GM12878 (cell line): ENCODE results near the gene SLC15A1. TPM values are rescaled to one million over a fixed set of nuclear protein-coding genes. Genes with fewer than 3 reads are reported as not detected.

Source experiments
- ATAC-seq: fragments of 200-7000 bp; cut with Tn5 transposase; 3 replicates; pipeline ENCODE4 v1.9.1; 2020; ENCODE audit warnings: mild to moderate bottlenecking, moderate library complexity
- BruUV-seq: library from RNA; stranded (reverse); fragments of 400-500 nt; replicated peaks from 2 replicates; lab custom pipeline; 2021; lab: Mats Ljungman, UMichigan
- CTCF ChIA-PET: fragments of 300-600 bp; sonication (Branson Sonifier 250); formaldehyde crosslinking; extraction: SDS; loops from one replicate; lab custom pipeline; 2021; ENCODE audit warnings: inconsistent platforms; lab: Yijun Ruan, JAX
- POLR2A ChIA-PET: fragments of 350-600 bp; formaldehyde crosslinking; extraction: SDS; loops from one replicate; lab custom pipeline; 2021; ENCODE audit warnings: inconsistent platforms; lab: Charles Lee
- RAD21 ChIA-PET: fragments of 300-600 bp; sonication (Branson Sonifier 250); formaldehyde crosslinking; loops from one replicate; lab custom pipeline; 2023; ENCODE audit warnings: antibody characterized with exemption; ENCODE audit not compliant: unreplicated experiment; lab: Charles Lee
- SMC1A ChIA-PET: fragments of 300-600 bp; sonication (Branson Sonifier 250); formaldehyde crosslinking; loops from one replicate; lab custom pipeline; 2023; ENCODE audit not compliant: unreplicated experiment, uncharacterized antibody; lab: Charles Lee
- DNase-seq: peaks from one replicate; pipeline ENCODE4 v3.0.0-alpha.2; 2011; ENCODE audit warnings: low read depth, low spot score
- FAIRE-seq: peaks from 3 replicates; lab custom pipeline; 2011; peaks lifted over from hg19 to GRCh38; lab: Jason Lieb, UNC
- H2AFZ ChIP-seq: 2 replicates; pipeline ENCODE4 v1.6.0; 2011; ENCODE audit warnings: low read depth, low read length, control low read depth; ENCODE audit not compliant: control insufficient read depth
- H3K27ac ChIP-seq: 2 replicates; pipeline ENCODE4 v1.5.1; 2011; ENCODE audit warnings: control low read depth; ENCODE audit not compliant: control insufficient read depth, insufficient read depth
- H3K27me3 ChIP-seq, 2 experiments: replicated peaks in 1 of 2; 2 replicates each; pipeline versions ENCODE4 v1.6.0 to v1.6.1; 2011; ENCODE audit warnings: low read length in 1 of 2; ENCODE audit not compliant: control insufficient read depth in 2 of 2, insufficient read depth in 2 of 2
- H3K36me3 ChIP-seq, 2 experiments: 2 replicates each; pipeline ENCODE4 v1.5.1; 2011; ENCODE audit warnings: low read length in 1 of 2; ENCODE audit not compliant: control insufficient read depth in 2 of 2, insufficient read depth in 2 of 2
- H3K4me1 ChIP-seq: 2 replicates; pipeline ENCODE4 v1.6.1; 2011; ENCODE audit warnings: mild to moderate bottlenecking, low read length, moderate library complexity, mixed read lengths; ENCODE audit not compliant: control insufficient read depth, insufficient read depth
- H3K4me2 ChIP-seq: 2 replicates; pipeline ENCODE4 v1.6.0; 2011; ENCODE audit warnings: control low read depth; ENCODE audit not compliant: control insufficient read depth, insufficient read depth
- H3K4me3 ChIP-seq: fragments of 200-600 bp; sonication (generic); 2 replicates; pipeline ENCODE4 v1.5.1; 2016
- H3K79me2 ChIP-seq: 2 replicates; pipeline ENCODE4 v1.6.0; 2011; ENCODE audit warnings: low read length; ENCODE audit not compliant: control insufficient read depth, insufficient read depth
- H3K9ac ChIP-seq: 2 replicates; pipeline ENCODE4 v1.8.0; 2011; ENCODE audit warnings: low read length, control low read depth, mixed read lengths; ENCODE audit not compliant: control insufficient read depth, insufficient read depth
- H3K9me3 ChIP-seq: replicated peaks from 3 replicates; pipeline ENCODE4 v1.5.1; 2011; ENCODE audit warnings: mild to moderate bottlenecking, low read length; ENCODE audit not compliant: control insufficient read depth, insufficient read depth
- H4K20me1 ChIP-seq: 2 replicates; pipeline ENCODE4 v1.6.0; 2011; ENCODE audit not compliant: control insufficient read depth, insufficient read depth
- ATF7 ChIP-seq: fragments of 450-650 bp; IDR thresholded peaks from 2 replicates; pipeline ENCODE4 v1.6.1; 2016; ENCODE audit warnings: low read depth, mild to moderate bottlenecking
- CTCF ChIP-seq, 3 experiments: IDR thresholded peaks in 2 of 3; conservative IDR thresholded peaks in 1 of 3; 2 replicates each; pipeline ENCODE4 v1.5.1; 2011; ENCODE audit warnings: low read depth in 3 of 3, low read length in 3 of 3, mild to moderate bottlenecking in 3 of 3, control low read depth in 2 of 3, moderate library complexity in 2 of 3, inconsistent platforms in 1 of 3, mixed read lengths in 1 of 3; ENCODE audit not compliant: control insufficient read depth in 2 of 3, insufficient read depth in 1 of 3; ENCODE audit errors: extremely low read depth in 1 of 3
- CUX1 ChIP-seq: IDR thresholded peaks from 2 replicates; pipeline ENCODE4 v1.6.1; 2012; ENCODE audit warnings: improper control_type of control experiment, low read depth, low read length; ENCODE audit not compliant: insufficient replicate concordance
- EED ChIP-seq: sonication (generic); IDR thresholded peaks from 2 replicates; pipeline ENCODE4 v1.6.1; 2016; ENCODE audit warnings: antibody characterized with exemption, low read depth
- ELK1 ChIP-seq: IDR thresholded peaks from 2 replicates; pipeline ENCODE4 v1.6.1; 2012; ENCODE audit warnings: low read depth, low read length, improper control_type of control experiment
- GATAD2B ChIP-seq: fragments of 450-650 bp; conservative IDR thresholded peaks from 2 replicates; pipeline ENCODE4 v1.6.1; 2017; ENCODE audit warnings: low read depth, mild to moderate bottlenecking, moderate library complexity
- MAX ChIP-seq: IDR thresholded peaks from 2 replicates; pipeline ENCODE4 v1.6.1; 2012; ENCODE audit warnings: low read depth, low read length, improper control_type of control experiment
- MEF2B ChIP-seq: fragments of 450-650 bp; IDR thresholded peaks from 2 replicates; pipeline ENCODE4 v1.6.1; 2018; ENCODE audit warnings: mild to moderate bottlenecking, moderate library complexity; ENCODE audit not compliant: partially characterized antibody, poor library complexity, severe bottlenecking
- POLR2A ChIP-seq: IDR thresholded peaks from 2 replicates; pipeline ENCODE4 v1.6.1; 2011; ENCODE audit warnings: low read depth, mild to moderate bottlenecking, low read length
- SMC3 ChIP-seq: IDR thresholded peaks from 2 replicates; pipeline ENCODE4 v1.6.1; 2011; ENCODE audit warnings: low read length, improper control_type of control experiment, borderline replicate concordance
- SREBF1 ChIP-seq: IDR thresholded peaks from 2 replicates; pipeline ENCODE4 v1.6.1; 2012; ENCODE audit warnings: mild to moderate bottlenecking, low read length
- STAT1 ChIP-seq: fragments of 450-650 bp; conservative IDR thresholded peaks from 2 replicates; pipeline ENCODE4 v1.6.1; 2014; ENCODE audit warnings: antibody characterized with exemption, mild to moderate bottlenecking
- TCF12 ChIP-seq: IDR thresholded peaks from 2 replicates; pipeline ENCODE4 v1.6.1; 2011; ENCODE audit warnings: low read depth, mild to moderate bottlenecking, low read length
- TCF7 ChIP-seq: IDR thresholded peaks from 2 replicates; pipeline ENCODE4 v1.6.1; 2014; ENCODE audit warnings: antibody characterized with exemption, borderline replicate concordance
- ZBTB33 ChIP-seq: fragments of 450-650 bp; IDR thresholded peaks from 2 replicates; pipeline ENCODE4 v1.6.1; 2017; ENCODE audit warnings: mild to moderate bottlenecking
- ZSCAN29 ChIP-seq: fragments of 450-650 bp; IDR thresholded peaks from 2 replicates; pipeline ENCODE4 v1.6.1; 2017; ENCODE audit warnings: mild to moderate bottlenecking, moderate library complexity
- WGBS: methylation state at CpG from one replicate; pipeline ENCODE4 v1.1.6; 2016; ENCODE audit warnings: low lambda C conversion rate; ENCODE audit not compliant: insufficient replicate concordance, insufficient coverage; ENCODE audit errors: missing lambda C conversion rate; 5-methylcytosine and 5-hydroxymethylcytosine counted together
- in situ Hi-C: fragments of 300-500 bp; cut with MboI; formaldehyde crosslinking; loops from 9 replicates; pipeline ENCODE4 v1.14.3; 2018; ENCODE audit warnings: mixed read lengths
- intact Hi-C: fragments of 100-400 bp; cut with micrococcal nuclease; formaldehyde crosslinking; loops from one replicate; pipeline ENCODE4 v1.14.2; 2022; ENCODE audit not compliant: unreplicated experiment
- polyA plus RNA-seq, 11 experiments: library from polyadenylated mRNA; depleted of rRNA in 4 of 11; unstranded in 6 of 11; stranded (reverse) in 5 of 11; fragments of >200 nt; fragmentation: Nextera tagmentation in 4 of 11; fragmentation: Illumina TruSeq in 1 of 11; extraction: Ambion mirVana in 4 of 11; extraction: Trizol in 1 of 11; gene quantifications; 1 replicate in 1 of 11; 2 replicates in 10 of 11; pipeline versions ENCODE4 v1.2.1 to v1.2.3, GENCODE V29; 2011 to 2016; ENCODE audit warnings: inconsistent platforms in 2 of 11, missing spikeins in 2 of 11, low read depth in 1 of 11
- total RNA-seq, 4 experiments: library from RNA; depleted of rRNA in 3 of 4; stranded (reverse); fragments of >200 nt in 3 of 4; fragmentation: Illumina TruSeq in 1 of 4; extraction: Trizol in 1 of 4; gene quantifications; 2 replicates each; pipeline versions ENCODE4 v1.2.1 to v1.2.3, GENCODE V29; 2013 to 2021

SLC15A1 gene
- total and polyA plus RNA-seq, 10 of the 15 experiments (the other 5 are each of a cell fraction or from before 2014, with no cell fraction given): not detected

- H3K36me3 ChIP-seq: no peaks in the 10 kb centered on the region
- WGBS: 54% methylated on average over 7 of the region's 7 CpGs
- H4K20me1 ChIP-seq: no peaks in the 10 kb centered on the region
- no peak overlapping the region for H3K9ac ChIP-seq
- ChIA-PET SMC1A (no interaction called here), POLR2A (no interaction called here), CTCF (no interaction called here), RAD21 (no interaction called here)
- no peaks in the 10 kb centered on the region for H3K27me3 ChIP-seq
- BruUV-seq: no TSS peak
- H3K4me1 ChIP-seq: no peaks in the 10 kb centered on the region
- intact Hi-C loops: no loop called here
- no peak overlapping the region for H2AFZ ChIP-seq
- no peak overlapping the region for H3K27ac ChIP-seq
- DNase-seq: no peak
- no peak overlapping the region for H3K4me2 ChIP-seq
- FAIRE-seq: no peak
- no peak overlapping the region for H3K4me3 ChIP-seq
- in situ Hi-C loops: no loop called here
- no peak for ATAC-seq
- H3K9me3 ChIP-seq: no peaks in the 10 kb centered on the region
- H3K79me2 ChIP-seq: no peaks in the 10 kb centered on the region
- TF ChIP-seq ELK1 (no peak), CUX1 (no peak), EED (no peak), MAX (no peak), TCF7 (no peak), GATAD2B (no peak), CTCF (IDR thresholded peaks at IDR 0.05 in 2 of 3, conservative IDR thresholded peaks at IDR 0.05 in 1 of 3; ENCODE audit: control insufficient read depth in 2 of 3, extremely low read depth in 1 of 3, insufficient read depth in 1 of 3, low read depth in 3 of 3, low read length in 3 of 3) (no peak), SMC3 (no peak), ZSCAN29 (no peak), ZBTB33 (no peak), STAT1 (no peak), MEF2B (no peak), SREBF1 (no peak), TCF12 (no peak), POLR2A (no peak), ATF7 (no peak)
Observed at GRCh38 chr13:98786023-98786422, 33.6 kb upstream of the SLC15A1 start.
